HFFc6 (cell line): ENCODE measurements around the gene FGF22. TPM values are rescaled to one million over a fixed set of nuclear protein-coding genes. Genes with fewer than 3 reads are reported as not detected.

Source experiments
- DNase-seq: peaks from one replicate; pipeline ENCODE4 v3.0.0-alpha.2; 2018
- H3K27ac Mint-ChIP-seq: 2 replicates; pipeline ENCODE4 v1.8.0; 2020; ENCODE audit warnings: mild to moderate bottlenecking, mixed read lengths
- H3K27me3 Mint-ChIP-seq: 2 replicates; pipeline ENCODE4 v1.8.0; 2021; ENCODE audit warnings: mild to moderate bottlenecking, moderate library complexity, mixed read lengths; ENCODE audit not compliant: insufficient read depth
- H3K36me3 Mint-ChIP-seq: 2 replicates; pipeline ENCODE4 v1.8.0; 2021; ENCODE audit warnings: low read depth, mixed read lengths
- H3K4me1 Mint-ChIP-seq: 2 replicates; pipeline ENCODE4 v1.8.0; 2020; ENCODE audit warnings: low read depth, mixed read lengths
- H3K4me3 Mint-ChIP-seq: 2 replicates; pipeline ENCODE4 v1.8.0; 2020; ENCODE audit warnings: mild to moderate bottlenecking, moderate library complexity, mixed read lengths
- H3K9me3 Mint-ChIP-seq: 2 replicates; pipeline ENCODE4 v1.8.0; 2020; ENCODE audit warnings: mild to moderate bottlenecking, mixed read lengths
- total RNA-seq, 6 experiments: library from RNA; stranded (reverse); fragmentation: NEBNext Ultra II Directional; extraction: Animal tissue kit (Norgen Biotek cat#: 25700); gene quantifications; 2 replicates in 1 of 6; 3 replicates in 5 of 6; pipeline ENCODE4 v1.2.3, GENCODE V29; 2021
- TF ChIP-seq, protein P1 (sequence below): fragments of 200-600 bp; sonication (generic); IDR thresholded peaks from 2 replicates; pipeline ENCODE4 v1.5.0; 2021; ENCODE audit warnings: antibody characterized with exemption, mild to moderate bottlenecking

The FGF22 gene
- total RNA-seq, 6 experiments from 2014 or later, result 0.17 to 0.18 TPM; not detected in 4

DNA sequence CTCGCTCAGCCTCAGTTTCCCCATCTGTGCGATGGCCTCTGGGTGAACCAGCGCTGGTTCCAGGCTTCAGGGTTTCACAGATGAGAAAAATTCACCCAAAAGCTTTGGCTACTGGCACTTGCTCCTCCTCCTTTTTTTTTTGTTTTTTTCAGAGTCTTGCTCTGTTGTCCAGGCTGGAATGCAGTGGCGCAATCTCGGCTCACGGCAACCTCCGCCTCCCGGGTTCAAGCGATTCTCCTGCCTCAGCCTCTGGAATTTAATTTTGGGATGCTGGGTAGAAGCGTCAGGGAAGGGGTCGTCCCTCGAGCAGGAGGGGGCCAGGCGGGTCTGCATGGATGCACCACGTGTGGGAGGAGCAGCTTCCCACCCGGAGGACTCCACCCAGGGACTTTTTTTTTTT, 48.5 kb downstream of the FGF22 start:
- DNase-seq, result peak; percentile 21
- H3K36me3 Mint-ChIP-seq, result no peaks in the 10 kb centered on the region
- H3K4me1 Mint-ChIP-seq, result peaks cover 7% of the 10 kb centered on the region
- H3K9me3 Mint-ChIP-seq, result no peaks in the 10 kb centered on the region
- peaks cover 2% of the 10 kb centered on the region for H3K27me3 Mint-ChIP-seq
- TF ChIP-seq, protein P1, sequence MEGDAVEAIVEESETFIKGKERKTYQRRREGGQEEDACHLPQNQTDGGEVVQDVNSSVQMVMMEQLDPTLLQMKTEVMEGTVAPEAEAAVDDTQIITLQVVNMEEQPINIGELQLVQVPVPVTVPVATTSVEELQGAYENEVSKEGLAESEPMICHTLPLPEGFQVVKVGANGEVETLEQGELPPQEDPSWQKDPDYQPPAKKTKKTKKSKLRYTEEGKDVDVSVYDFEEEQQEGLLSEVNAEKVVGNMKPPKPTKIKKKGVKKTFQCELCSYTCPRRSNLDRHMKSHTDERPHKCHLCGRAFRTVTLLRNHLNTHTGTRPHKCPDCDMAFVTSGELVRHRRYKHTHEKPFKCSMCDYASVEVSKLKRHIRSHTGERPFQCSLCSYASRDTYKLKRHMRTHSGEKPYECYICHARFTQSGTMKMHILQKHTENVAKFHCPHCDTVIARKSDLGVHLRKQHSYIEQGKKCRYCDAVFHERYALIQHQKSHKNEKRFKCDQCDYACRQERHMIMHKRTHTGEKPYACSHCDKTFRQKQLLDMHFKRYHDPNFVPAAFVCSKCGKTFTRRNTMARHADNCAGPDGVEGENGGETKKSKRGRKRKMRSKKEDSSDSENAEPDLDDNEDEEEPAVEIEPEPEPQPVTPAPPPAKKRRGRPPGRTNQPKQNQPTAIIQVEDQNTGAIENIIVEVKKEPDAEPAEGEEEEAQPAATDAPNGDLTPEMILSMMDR, result no peak
- no peak overlapping the region for H3K27ac Mint-ChIP-seq
- no peak overlapping the region; the same call in 1 of the 2 replicates for H3K4me3 Mint-ChIP-seq

DNA sequence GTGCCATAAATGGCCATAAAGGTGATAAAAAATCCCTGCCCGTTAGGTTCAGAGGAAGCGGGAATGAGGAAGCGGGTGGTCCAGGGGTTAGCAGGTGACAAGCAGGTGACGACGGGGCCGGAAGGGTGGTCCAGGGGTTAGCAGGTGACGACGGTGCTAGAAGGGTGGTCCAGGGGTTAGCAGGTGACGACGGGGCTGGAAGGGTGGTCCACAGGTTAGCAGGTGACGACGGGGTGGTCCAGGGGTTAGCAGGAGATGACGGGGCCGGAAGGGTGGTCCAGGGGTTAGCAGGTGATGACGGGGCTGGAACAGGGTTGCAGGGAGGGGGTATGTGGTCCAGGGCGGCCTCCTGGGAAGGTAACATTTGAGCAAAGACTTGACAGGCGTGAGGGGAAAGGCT, 49.3 kb downstream of the FGF22 start:
- H3K4me3 Mint-ChIP-seq, result no peak overlapping the region
- H3K27ac Mint-ChIP-seq, result no peak overlapping the region
- no peaks in the 10 kb centered on the region for H3K9me3 Mint-ChIP-seq
- TF ChIP-seq, protein P1, result no peak
- peaks cover 2% of the 10 kb centered on the region for H3K27me3 Mint-ChIP-seq
- peaks cover 7% of the 10 kb centered on the region for H3K4me1 Mint-ChIP-seq
- no peak for DNase-seq
- H3K36me3 Mint-ChIP-seq, result no peaks in the 10 kb centered on the region

DNA sequence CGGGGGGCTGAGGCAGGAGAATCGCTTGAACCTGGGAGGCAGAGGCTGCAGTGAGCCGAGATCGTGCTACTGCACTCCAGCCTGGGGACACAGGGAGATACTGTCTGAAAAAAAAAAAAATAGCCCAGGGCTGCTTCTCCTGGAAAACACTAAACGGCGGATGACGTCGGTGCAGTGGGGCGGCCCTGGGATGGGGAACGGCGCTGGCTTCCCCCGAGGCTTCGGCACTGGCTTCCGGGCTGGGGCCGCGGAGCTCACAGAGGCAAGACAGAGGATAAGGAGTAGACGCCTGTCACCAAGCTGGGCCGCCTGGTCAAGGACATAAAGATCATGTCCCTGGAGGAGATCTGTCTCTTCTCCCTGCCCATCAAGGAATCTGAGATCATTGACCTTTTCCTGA, 50.5 kb downstream of the FGF22 start:
- peaks cover 7% of the 10 kb centered on the region for H3K4me1 Mint-ChIP-seq
- H3K4me3 Mint-ChIP-seq, result no peak overlapping the region
- H3K27ac Mint-ChIP-seq, result no peak overlapping the region
- H3K36me3 Mint-ChIP-seq, result no peaks in the 10 kb centered on the region
- H3K27me3 Mint-ChIP-seq, result peaks cover 4% of the 10 kb centered on the region
- H3K9me3 Mint-ChIP-seq, result no peaks in the 10 kb centered on the region
- DNase-seq, result no peak
- TF ChIP-seq, protein P1, result no peak

Other genes with a start within 250 kb of the FGF22 start
- not detected for gene C2CD4C, start 230.7 kb upstream of the FGF22 start, total RNA-seq
- gene SHC2, start 178.8 kb upstream of the FGF22 start, total RNA-seq, result not detected
- gene MADCAM1, start 143.4 kb upstream of the FGF22 start, total RNA-seq, result under 1 TPM; 0.11 to 0.47 (median 0.21) TPM
- gene TPGS1, start 132.4 kb upstream of the FGF22 start, total RNA-seq, result 10 to 100 TPM; 20.2 to 24.7 (median 21.1) TPM
- gene CDC34, start 108.1 kb upstream of the FGF22 start, total RNA-seq, result 10 to 100 TPM; 63.8 to 79.9 (median 64.6) TPM
- gene GZMM, start 95.8 kb upstream of the FGF22 start, total RNA-seq, result under 1 TPM in 1 of 6 experiments, not detected in 5; 0.24 TPM
- gene BSG, start 67.3 kb upstream of the FGF22 start, total RNA-seq, result 100 to 1,000 TPM; 422 to 534 (median 465) TPM
- 1 to 10 TPM; 2.8 to 3.6 (median 3.1) TPM for gene HCN2, start 50.0 kb upstream of the FGF22 start, total RNA-seq
- gene POLRMT, start 6.3 kb upstream of the FGF22 start, total RNA-seq, result 10 to 100 TPM; 29.9 to 44.2 (median 34.7) TPM
- gene RNF126, start 23.3 kb downstream of the FGF22 start, total RNA-seq, result 10 to 100 TPM; 35.8 to 39.2 (median 38.2) TPM
- 100 to 1,000 TPM in 3 of 6 experiments, 10 to 100 TPM in 3; 97.1 to 123 (median 101) TPM for gene FSTL3, start 36.5 kb downstream of the FGF22 start, total RNA-seq
- gene PRSS57, start 55.6 kb downstream of the FGF22 start, total RNA-seq, result not detected
- under 1 TPM in 2 of 6 experiments, not detected in 4; 0.14 to 0.15 TPM for gene PALM, start 69.1 kb downstream of the FGF22 start, total RNA-seq
- gene MISP, start 111.2 kb downstream of the FGF22 start, total RNA-seq, result under 1 TPM in 2 of 6 experiments, not detected in 4; 0.05 to 0.07 TPM
- gene PTBP1, start 157.6 kb downstream of the FGF22 start, total RNA-seq, result 100 to 1,000 TPM; 307 to 421 (median 380) TPM
- gene PLPPR3, start 182.1 kb downstream of the FGF22 start, total RNA-seq, result under 1 TPM in 1 of 6 experiments, not detected in 5; 0.09 TPM
- gene AZU1, start 188.0 kb downstream of the FGF22 start, total RNA-seq, result not detected
- not detected for gene PRTN3, start 201.1 kb downstream of the FGF22 start, total RNA-seq
- gene ELANE, start 212.4 kb downstream of the FGF22 start, total RNA-seq, result under 1 TPM in 1 of 6 experiments, not detected in 5; 0.21 TPM
- gene CFD, start 219.8 kb downstream of the FGF22 start, total RNA-seq, result 1 to 10 TPM in 3 of 6 experiments, under 1 TPM in 3; 0.84 to 1.7 (median 0.98) TPM